HFF-Myc (cell line): ENCODE measurements around the gene DAAM1.

Experiments used
- DNase-seq: peaks from one replicate; pipeline ENCODE4 v3.0.0-alpha.2; 2011; ENCODE audit warnings: low read depth; ENCODE audit errors: extremely low read depth
- H3K4me3 ChIP-seq: replicated peaks from 2 replicates; pipeline ENCODE4 v1.5.1; 2011; ENCODE audit warnings: low read depth, mild to moderate bottlenecking, control low read depth, low read length
- CTCF ChIP-seq: IDR thresholded peaks from 2 replicates; pipeline ENCODE4 v1.5.1; 2012; ENCODE audit warnings: mild to moderate bottlenecking, low read depth, low read length, control low read depth; ENCODE audit errors: missing control alignments

Gene DAAM1

GRCh38 chr14:59175404-59175803 lies 13.1 kb upstream of the DAAM1 start:
- no peak for TF ChIP-seq CTCF
- no peak overlapping the region for H3K4me3 ChIP-seq
- no peak for DNase-seq

DNA sequence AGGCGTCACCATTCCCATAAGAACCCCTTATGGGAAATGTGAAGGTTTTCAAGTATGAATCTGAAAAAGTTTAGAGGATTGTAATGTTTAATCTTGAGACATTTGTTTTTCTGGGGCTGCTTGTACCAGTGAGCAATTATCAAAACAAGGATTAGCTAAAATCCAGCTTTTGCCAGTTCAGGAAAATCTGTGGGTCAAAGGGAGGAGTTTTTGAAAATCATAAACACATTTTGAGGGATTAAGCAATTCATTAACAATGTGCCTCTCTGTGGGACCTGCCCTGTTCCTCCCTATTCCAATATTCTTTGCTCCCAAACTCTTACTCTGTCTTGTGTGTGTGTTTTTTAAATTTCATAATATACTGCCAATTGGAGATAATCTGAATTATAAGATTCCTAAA lies 11.7 kb upstream of the DAAM1 start:
- no peak for TF ChIP-seq CTCF
- DNase-seq, result no peak
- no peak overlapping the region for H3K4me3 ChIP-seq

DNA sequence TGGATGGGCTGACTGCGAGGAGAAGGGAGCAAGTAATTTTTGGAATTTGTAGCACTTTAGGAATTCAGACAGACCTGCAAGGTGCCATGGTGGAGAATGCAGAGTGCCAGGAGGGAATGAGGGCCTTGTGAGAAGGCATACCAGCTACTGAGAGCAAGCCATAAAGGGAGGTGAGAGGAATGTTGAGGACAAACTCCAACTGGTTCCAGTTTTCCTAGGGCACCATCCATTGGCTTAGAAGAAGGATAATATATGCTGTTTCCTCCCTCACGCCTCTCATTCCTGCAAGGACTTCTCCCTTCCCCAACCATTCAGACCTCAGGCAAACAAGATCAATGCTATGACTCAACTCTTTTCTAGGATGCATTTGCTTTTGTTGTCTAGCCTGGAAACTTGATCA lies 11.2 kb upstream of the DAAM1 start:
- no peak overlapping the region for H3K4me3 ChIP-seq
- TF ChIP-seq CTCF, result no peak
- no peak for DNase-seq

- no peak overlapping the region for H3K4me3 ChIP-seq
- TF ChIP-seq CTCF, result no peak
- no peak for DNase-seq
Observed at GRCh38 chr14:59181791-59182190, 6.7 kb upstream of the DAAM1 start.

DNA sequence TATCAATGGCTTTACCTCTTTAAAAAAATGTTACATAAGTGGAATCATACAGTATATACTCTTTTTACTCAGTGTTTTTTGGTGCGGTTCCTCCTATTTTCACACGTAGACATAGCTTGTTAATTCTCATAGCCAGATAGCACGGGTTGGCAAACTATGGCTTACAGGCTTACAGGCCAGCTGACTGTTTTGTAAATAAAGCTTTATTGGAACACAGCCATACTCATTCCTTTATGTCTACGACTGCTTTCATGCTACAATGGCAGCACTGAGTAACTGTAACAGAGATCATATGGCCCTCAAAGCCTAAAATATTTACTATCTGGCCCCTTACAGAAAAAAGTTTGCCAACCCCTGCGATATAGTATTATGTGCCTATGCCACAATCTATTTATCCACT lies 5.8 kb upstream of the DAAM1 start:
- no peak for TF ChIP-seq CTCF
- no peak overlapping the region for H3K4me3 ChIP-seq
- DNase-seq, result no peak

DNA sequence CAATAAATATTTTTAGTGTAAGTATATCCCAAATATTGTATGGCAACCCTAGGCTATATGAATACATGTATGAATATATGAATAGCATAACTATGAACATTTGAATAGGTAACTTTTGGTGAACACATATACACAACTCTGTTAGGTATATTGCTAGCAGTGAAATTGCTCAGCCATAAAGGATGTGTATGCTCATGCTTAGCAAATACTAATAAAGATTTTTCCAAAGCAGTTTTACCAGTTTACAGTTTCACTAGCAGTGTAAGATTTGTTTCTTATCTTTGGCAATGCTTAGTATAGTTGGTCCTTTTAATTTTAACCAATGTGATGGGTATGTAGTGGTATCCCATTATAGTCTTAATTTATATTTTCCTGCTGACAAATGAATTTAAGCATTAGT lies 5.3 kb upstream of the DAAM1 start:
- TF ChIP-seq CTCF, result no peak
- H3K4me3 ChIP-seq, result no peak overlapping the region
- DNase-seq, result no peak

- no peak for TF ChIP-seq CTCF
- no peak for DNase-seq
- no peak overlapping the region for H3K4me3 ChIP-seq
Observed at GRCh38 chr14:59184396-59184795, 4.1 kb upstream of the DAAM1 start.
